Measurements from ENCODE around the gene ZNF217.

- TF ChIP-seq TCF7 (IDR thresholded peaks at IDR 0.05; ENCODE audit: borderline replicate concordance) (no peak), ZFP30 (CRISPR knock-in tag; IDR thresholded peaks at IDR 0.05; ENCODE audit: borderline replicate concordance) (no peak)
These were observed 11.4 kb downstream of the ZNF217 start for GRCh38 chr20:53582251-53582570.
